Renal cortex interstitium (tissue), 11 donors: ENCODE results near the gene CELF4. TPM values are rescaled to one million over a fixed set of nuclear protein-coding genes. Genes with fewer than 3 reads are reported as not detected.
"Not testable (repeated sequence)": the region's sequence is repeated elsewhere in the genome, so short reads cannot be mapped to it uniquely, and the experiment has no call there.

Experiments used
- DNase-seq, 11 donors: peaks; one replicate each; pipeline ENCODE4 v3.0.0-alpha.2; 2013; ENCODE audit warnings: low read depth in 9 of 11, low spot score in 4 of 11; ENCODE audit errors: extremely low read depth in 1 of 11
- polyA plus RNA-seq, 3 donors: library from polyadenylated mRNA; unstranded; fragments of 120-200 nt; gene quantifications; one replicate each; pipeline ENCODE4 v1.2.1, GENCODE V29; 2013; ENCODE audit not compliant: insufficient read length in 3 of 3

CELF4 gene
- polyA plus RNA-seq, 3 donors: 2.0 to 4.5 (median 2.2) TPM

GRCh38 chr18:37483984-37484819 lies 81.4 kb downstream of the CELF4 start:
- DNase-seq: no peak

DNA sequence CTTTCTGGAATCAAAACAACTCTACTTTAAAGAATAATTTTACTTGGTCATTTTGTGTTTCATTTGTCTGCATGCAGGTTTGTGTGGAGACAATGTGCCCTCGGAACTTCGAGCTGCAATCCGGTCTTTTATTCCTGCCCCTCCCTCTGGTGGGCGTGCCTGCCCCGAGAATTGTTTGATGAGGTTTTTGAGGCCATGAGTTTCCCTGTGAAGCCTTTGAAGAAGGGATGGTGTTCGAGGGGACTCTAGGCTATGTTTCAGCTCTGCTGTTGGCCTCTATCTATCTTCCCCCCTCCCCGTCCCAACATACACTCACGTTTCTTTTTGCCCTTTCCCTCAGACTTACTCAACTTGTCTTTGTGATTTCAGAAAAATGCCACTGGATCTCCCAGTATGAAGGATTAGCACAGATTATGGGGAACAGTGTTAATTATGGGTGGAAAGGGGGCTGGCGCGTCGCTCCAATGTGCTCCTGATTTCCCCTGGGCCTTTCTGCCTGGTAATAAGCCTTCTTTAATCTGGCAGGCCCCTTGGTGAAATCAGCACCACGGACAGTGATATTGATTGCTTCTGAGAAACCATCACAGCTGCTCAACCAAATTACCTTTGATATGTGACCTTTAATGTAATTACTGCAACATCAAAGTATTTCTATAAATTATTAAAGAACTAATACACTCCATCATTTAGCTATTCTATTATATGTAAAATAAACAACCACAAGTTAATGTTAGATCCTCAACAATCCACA lies 82.2 kb downstream of the CELF4 start:
- peak in 7 of 11 donors; percentile 55 to 76 (median 63) for DNase-seq

- DNase-seq: no peak
These were observed 83.2 kb downstream of the CELF4 start for GRCh38 chr18:37482433-37482832.

DNA sequence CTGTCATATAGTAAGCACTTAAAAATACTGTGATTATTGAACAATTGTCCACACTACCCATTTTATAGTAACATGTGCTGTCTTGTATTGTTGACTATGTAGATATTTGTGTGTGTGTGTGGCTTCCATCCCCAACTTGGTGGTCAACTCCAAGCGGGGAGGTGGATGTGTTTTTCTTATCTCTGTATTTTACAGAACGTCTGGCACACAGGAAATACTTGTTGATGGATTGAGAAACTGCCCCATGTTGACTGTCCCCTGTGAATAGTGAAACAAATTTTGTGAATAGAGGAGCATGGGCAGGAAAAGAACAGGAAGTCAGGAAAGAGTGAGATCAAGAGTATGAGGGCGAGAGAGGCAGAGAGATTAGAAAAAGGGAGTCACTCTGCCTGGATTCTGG lies 83.6 kb downstream of the CELF4 start:
- DNase-seq: no peak

DNA sequence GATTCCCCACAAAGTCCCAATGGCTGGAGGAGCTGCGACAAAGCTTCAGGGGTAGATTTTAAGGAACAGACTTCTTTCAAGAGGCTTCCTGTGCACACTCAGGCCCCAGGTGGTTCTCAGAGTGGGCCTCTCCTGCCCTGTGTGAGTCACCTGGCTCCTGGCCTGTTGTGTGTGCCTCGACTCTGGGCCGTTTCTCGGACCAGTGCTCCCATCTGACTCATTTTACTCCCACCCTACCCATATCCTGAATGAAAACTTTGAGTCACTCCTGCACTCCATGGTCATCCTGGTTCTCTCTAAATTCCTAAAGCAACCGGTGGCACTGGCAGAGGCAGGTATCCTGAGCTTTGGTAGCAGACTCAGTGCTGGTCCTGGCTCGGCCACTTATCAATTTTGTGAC lies 84.1 kb downstream of the CELF4 start:
- DNase-seq: no peak

DNA sequence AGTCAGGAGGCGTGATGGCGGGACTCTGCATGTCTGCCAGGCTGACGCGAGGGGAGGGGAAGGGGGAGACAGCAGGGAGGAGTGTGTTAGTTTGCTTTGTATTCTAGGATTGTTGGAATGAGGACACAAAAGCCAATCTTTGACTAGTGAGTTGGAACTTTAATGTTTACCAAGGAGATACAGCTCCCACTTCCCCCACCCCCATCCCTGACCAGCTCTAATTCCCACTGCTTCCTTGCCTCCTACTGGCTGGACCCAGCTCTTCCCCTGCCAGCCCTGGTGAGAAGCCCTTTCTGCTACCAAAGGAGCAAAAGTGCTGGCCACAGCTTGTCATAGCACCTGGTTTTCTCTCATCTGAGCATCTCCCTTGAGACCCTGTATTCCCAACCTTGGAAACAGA lies 84.5 kb downstream of the CELF4 start:
- DNase-seq: no peak

DNA sequence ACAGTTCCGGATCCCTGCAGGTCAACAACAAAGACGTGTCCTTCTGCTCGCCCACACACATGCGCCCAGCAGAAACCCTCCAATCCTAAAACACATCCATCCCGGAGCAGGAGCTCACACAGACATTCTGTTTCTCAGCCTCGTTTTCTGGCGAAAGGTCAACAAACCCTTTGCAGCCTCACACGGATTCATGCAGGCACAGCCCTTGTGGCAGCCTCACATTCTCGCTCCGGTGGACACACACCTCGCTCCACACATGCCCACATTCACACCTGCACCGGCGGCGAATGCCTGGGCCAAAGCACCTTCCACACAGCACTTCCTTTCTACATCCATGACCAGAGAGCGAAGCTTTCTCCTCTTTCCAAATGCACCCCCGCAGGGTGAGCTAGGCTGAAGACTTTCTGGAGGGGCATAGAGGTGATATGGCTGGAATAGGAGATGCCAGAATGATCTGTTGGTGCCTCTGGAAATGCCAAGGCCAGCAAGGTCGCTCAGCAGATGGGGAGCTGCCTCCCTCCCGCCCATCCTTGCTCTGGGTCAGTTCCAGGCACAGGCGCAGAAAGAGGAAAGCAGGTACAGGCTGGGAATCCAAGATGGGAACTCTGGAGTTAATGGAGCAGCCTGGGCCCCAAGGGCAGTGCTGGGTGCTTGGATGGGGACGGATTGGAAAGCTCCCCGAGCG lies 88.8 kb downstream of the CELF4 start:
- DNase-seq: no peak

- DNase-seq: no peak
These were observed 89.4 kb downstream of the CELF4 start for GRCh38 chr18:37476182-37476581.

- no peak for DNase-seq
These were observed 92.3 kb downstream of the CELF4 start for GRCh38 chr18:37473195-37473840.

DNA sequence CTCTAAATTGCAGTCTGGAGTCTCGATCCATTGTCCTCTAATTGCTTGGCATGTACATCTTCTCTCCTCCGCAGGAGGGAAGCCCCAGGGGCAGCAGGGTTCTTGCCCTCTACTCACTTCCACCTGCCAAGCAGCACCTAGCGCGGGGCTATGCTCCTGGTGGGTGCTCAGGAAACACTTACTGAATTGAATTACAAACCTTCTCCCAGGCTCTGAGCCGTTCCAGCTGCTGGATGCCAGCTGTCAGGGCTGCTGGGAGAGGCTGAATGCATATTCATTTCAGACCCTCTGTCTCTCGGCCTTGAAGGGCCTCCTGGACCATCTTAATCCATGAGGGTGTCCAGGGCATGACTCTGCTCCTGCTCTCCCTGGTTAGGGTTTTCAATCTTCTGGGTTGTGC lies 94.0 kb downstream of the CELF4 start:
- DNase-seq: peak in 1 of 11 donors; percentile 46

DNA sequence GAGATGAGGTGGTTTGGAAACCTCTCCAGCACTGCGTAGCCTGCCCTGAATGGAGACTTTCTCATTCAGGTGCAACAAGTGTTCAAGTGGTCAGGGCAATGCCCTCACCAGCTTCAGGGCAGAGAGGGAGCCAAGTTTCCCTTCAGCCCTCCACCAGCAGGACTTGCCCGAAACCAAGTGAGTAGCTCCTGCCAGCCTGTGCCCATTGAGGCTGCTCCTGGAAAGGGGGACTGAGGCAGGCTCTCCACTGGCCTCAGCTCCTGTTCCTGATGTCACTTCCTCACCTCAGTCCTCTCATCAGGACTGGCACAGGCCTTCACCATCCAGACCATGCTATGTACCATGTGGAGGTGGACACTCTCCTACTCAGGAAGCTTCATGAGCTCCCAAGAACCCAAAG lies 94.6 kb downstream of the CELF4 start:
- DNase-seq: no peak

GRCh38 chr18:37467002-37467662 lies 98.5 kb downstream of the CELF4 start:
- DNase-seq: no peak

GRCh38 chr18:37465958-37466357 lies 99.6 kb downstream of the CELF4 start:
- peak in 2 of 11 donors; percentile 48 to 70 for DNase-seq

DNA sequence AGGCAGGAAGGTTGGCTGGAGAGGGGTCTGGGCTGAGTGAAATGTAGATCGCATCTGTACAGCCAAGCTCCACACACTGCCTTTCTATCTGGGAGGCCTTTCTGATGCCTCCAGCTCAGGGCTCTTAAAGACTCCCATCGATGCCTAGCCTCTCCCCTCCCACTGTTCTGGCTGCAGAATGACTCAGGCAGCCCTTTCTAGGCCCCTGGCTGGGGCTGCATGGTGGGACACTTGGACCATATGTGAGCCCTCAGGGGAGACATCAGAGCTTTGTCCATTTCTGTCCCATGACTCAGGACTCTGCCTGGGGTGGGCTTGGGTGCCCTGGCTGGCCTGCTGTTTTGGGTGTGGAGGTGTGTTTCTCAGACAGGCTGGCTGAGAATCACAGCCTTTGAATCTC lies 101.3 kb downstream of the CELF4 start:
- no peak for DNase-seq

- DNase-seq: not testable (repeated sequence)
These were observed 104.3 kb downstream of the CELF4 start for GRCh38 chr18:37461329-37461728.

- DNase-seq: no peak
These were observed 105.0 kb downstream of the CELF4 start for GRCh38 chr18:37460604-37461003.

GRCh38 chr18:37458697-37459096 lies 106.9 kb downstream of the CELF4 start:
- DNase-seq: no peak

- DNase-seq: no peak
These were observed 107.8 kb downstream of the CELF4 start for GRCh38 chr18:37457753-37458152.

DNA sequence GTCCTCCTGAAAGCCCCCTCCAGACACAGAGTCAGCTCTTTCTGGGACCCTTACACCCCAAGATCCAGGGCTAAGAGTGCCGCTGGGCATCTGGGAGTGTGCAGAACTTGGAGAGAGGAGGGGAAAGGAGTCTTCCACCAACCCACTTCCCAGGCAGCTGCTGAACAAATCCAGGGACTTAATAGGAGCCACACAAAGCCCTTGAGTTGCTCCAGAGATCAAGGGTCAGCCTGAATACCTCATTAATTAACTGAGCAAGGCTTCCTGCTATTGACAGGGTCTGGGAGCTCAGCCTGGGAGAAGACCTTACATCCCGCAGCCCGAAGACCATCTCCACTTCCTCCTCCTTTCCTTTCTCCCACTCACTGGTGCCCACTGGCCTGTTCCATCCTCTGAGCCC lies 108.3 kb downstream of the CELF4 start:
- DNase-seq: no peak
